Measurements from ENCODE around the gene BCL11B.

Gene BCL11B

GRCh38 chr14:99205086-99205688 lies 66.8 kb downstream of the BCL11B start:
- no peak for TF ChIP-seq TAF1 (IDR thresholded peaks at IDR 0.05; ENCODE audit: low read depth)
- no peak for TF ChIP-seq REST (IDR thresholded peaks at IDR 0.05; ENCODE audit: low read depth)
- no peak for TF ChIP-seq YY1 (IDR thresholded peaks at IDR 0.05; ENCODE audit: low read depth)
- no peak for TF ChIP-seq CREB1 (IDR thresholded peaks at IDR 0.05; ENCODE audit: low read depth)
- no peak for TF ChIP-seq ZBTB7A (IDR thresholded peaks at IDR 0.05; ENCODE audit: low read depth)
- TF ChIP-seq NFIC (IDR thresholded peaks at IDR 0.05), result no peak
- TF ChIP-seq TEAD4 (IDR thresholded peaks at IDR 0.05), result no peak
- TF ChIP-seq CEBPB (IDR thresholded peaks at IDR 0.05), result no peak
- no peak for TF ChIP-seq EGR1 (IDR thresholded peaks at IDR 0.05)
- no peak for TF ChIP-seq TCF12 (IDR thresholded peaks at IDR 0.05; ENCODE audit: low read depth)
- no peak for TF ChIP-seq MAX (IDR thresholded peaks at IDR 0.05)
- TF ChIP-seq USF1 (IDR thresholded peaks at IDR 0.05), result no peak

GRCh38 chr14:99203801-99204200 lies 68.2 kb downstream of the BCL11B start:
- TF ChIP-seq REST (IDR thresholded peaks at IDR 0.05; ENCODE audit: low read depth) (no peak), YY1 (IDR thresholded peaks at IDR 0.05; ENCODE audit: low read depth) (no peak), NFIC (IDR thresholded peaks at IDR 0.05) (no peak), EP300 (IDR thresholded peaks at IDR 0.05; ENCODE audit: borderline replicate concordance) (no peak), CEBPB (IDR thresholded peaks at IDR 0.05) (no peak), TAF1 (IDR thresholded peaks at IDR 0.05; ENCODE audit: low read depth) (no peak)

- TF ChIP-seq FOXM1 (IDR thresholded peaks at IDR 0.05; ENCODE audit: borderline replicate concordance, low read depth) (no peak), USF1 (IDR thresholded peaks at IDR 0.05) (no peak), CREB1 (IDR thresholded peaks at IDR 0.05; ENCODE audit: low read depth) (no peak), MAX (IDR thresholded peaks at IDR 0.05) (no peak), TAF1 (IDR thresholded peaks at IDR 0.05; ENCODE audit: low read depth) (no peak), NFIC (IDR thresholded peaks at IDR 0.05) (no peak), CEBPB (IDR thresholded peaks at IDR 0.05) (no peak), REST (IDR thresholded peaks at IDR 0.05; ENCODE audit: low read depth) (no peak), ZBTB7A (IDR thresholded peaks at IDR 0.05; ENCODE audit: low read depth) (no peak), EP300 (IDR thresholded peaks at IDR 0.05; ENCODE audit: borderline replicate concordance) (no peak), TEAD4 (IDR thresholded peaks at IDR 0.05) (no peak)
Observed at GRCh38 chr14:99203080-99203479, 68.9 kb downstream of the BCL11B start.

GRCh38 chr14:99202516-99202915 lies 69.5 kb downstream of the BCL11B start:
- TF ChIP-seq MAX (IDR thresholded peaks at IDR 0.05) (no peak), ZBTB7A (IDR thresholded peaks at IDR 0.05; ENCODE audit: low read depth) (no peak), RAD21 (IDR thresholded peaks at IDR 0.05; ENCODE audit: low read depth) (no peak), YY1 (IDR thresholded peaks at IDR 0.05; ENCODE audit: low read depth) (no peak), CREB1 (IDR thresholded peaks at IDR 0.05; ENCODE audit: low read depth) (no peak), NFIC (IDR thresholded peaks at IDR 0.05) (no peak), TEAD4 (IDR thresholded peaks at IDR 0.05) (no peak), CEBPB (IDR thresholded peaks at IDR 0.05) (no peak), REST (IDR thresholded peaks at IDR 0.05; ENCODE audit: low read depth) (no peak), USF1 (IDR thresholded peaks at IDR 0.05) (no peak), TCF12 (IDR thresholded peaks at IDR 0.05; ENCODE audit: low read depth) (no peak), FOXM1 (IDR thresholded peaks at IDR 0.05; ENCODE audit: borderline replicate concordance, low read depth) (no peak), EGR1 (IDR thresholded peaks at IDR 0.05) (no peak), EP300 (IDR thresholded peaks at IDR 0.05; ENCODE audit: borderline replicate concordance) (no peak), TAF1 (IDR thresholded peaks at IDR 0.05; ENCODE audit: low read depth) (no peak)

All from Ishikawa (cell line).